HG03378 (cell line): ENCODE data around the gene ZNF689.

ENCODE experiments used
- ATAC-seq: cut with Tn5 transposase; IDR thresholded peaks from one replicate; pipeline ENCODE4 v1.9.1; 2021; ENCODE audit warnings: mild to moderate bottlenecking, moderate library complexity; ENCODE audit not compliant: unreplicated experiment

The ZNF689 gene

DNA sequence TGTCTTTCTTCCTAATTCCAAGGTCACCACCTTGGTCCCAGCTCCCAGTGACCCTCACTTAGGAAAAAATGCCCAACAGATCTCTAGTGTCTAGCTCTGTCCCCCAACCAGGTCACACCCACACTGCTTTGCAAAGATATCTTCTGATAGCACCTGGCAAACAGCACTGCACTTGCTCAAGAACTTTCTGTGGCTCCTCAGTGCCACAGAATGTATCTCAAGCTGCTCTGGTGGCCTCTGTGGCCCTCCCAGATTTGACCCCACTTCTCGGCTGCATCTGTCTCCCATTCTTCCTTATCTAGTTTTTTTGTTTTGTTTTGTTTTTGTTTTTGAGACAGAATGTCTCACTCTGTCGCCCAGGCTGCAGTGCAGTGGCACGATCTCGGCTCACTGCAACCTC, 43.7 kb downstream of the ZNF689 start:
- ATAC-seq, result no peak

DNA sequence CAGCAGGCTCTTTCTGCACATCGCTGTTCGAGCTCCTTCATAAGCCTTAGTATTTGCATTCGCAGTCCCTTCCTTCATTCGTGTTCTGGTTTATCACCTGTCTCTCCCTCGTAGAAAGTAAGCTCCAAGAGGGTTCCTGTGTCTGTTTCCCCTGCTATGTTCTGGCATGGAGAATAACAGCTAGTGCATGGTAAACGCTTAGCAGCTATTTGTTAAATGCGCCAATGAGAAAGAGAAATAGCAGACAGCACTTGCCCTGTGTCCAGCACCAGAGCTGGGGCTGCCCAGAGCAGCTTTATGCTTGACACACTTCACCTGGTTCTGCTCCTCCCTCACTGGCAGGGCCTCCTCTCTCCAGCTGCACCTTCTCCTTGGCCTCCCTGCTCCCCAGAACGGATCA, 44.2 kb downstream of the ZNF689 start:
- no peak for ATAC-seq

DNA sequence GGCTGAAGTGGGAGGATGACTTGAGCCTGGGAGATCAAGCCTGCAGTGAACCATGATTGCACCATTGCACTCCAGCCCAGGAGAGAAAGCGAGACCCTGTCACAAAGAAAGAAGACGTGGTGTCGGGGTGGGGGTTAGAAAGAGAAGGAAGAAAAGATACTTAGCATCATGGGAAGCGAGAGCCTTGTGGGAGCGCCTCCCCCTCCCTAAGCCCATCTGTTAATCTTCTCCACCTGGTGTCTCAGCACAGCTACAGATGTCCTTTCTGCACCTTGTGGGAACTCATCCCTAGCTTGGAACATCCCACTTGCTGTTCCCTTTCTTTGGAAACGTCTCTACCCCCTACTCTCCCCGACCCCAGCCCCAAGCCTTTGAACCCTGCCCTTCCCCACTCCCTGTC, 44.7 kb downstream of the ZNF689 start:
- ATAC-seq, result no peak

DNA sequence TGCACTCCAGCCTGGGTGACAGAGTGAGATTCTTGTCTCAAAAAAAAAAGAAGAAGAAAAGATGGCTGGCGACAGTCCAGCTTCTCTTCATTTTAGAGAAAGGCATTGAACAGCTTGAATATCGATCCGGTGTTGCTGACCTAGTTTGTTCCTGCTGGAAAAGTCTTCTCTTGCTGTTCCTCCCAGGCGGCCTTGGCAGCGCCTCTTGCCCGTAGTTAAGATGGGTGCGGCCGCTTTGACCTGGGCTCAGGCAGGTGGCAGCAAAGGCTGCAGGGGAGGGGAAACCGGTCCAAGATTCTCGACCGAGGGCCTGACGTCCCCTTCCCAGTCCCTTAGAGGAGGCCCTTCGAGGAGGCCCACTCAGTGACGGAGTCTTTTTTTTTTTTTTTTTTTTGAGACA, 48.2 kb downstream of the ZNF689 start:
- ATAC-seq, result no peak

DNA sequence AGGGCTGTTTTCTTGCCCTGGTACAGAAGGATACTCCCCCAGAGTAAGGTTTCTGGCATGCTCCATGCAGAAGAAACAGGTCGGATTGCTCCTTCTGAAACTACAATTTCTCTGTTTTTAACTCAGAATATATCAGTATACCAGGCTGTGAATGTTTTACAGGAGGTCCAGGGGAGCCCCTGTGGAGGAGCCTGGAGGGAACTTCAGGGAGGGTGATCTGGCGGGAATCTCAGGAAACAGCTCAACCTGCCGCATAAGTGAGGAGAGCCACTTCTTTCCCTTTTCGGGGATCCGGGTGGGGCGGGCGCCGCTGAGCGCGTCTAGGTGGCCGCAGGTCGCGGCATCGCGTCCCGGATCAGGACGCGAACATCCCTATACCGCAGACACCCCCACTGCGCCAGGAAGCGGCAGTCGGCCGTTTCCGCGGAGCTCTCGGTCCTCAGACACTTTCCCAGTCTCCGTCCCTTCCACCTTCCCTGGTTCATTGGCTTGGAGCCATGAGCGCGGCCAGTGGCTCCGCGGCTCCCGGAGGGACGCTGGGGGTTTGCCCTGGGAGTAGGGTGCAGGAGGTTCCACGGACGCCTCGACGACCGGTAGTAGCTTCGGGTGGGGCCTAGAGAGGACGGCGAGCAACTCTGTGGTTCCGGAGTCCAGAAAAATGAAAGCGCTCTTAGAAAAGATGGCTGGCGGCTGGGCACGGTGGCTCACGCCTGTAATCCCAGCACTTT, 48.9 kb downstream of the ZNF689 start:
- no peak for ATAC-seq

DNA sequence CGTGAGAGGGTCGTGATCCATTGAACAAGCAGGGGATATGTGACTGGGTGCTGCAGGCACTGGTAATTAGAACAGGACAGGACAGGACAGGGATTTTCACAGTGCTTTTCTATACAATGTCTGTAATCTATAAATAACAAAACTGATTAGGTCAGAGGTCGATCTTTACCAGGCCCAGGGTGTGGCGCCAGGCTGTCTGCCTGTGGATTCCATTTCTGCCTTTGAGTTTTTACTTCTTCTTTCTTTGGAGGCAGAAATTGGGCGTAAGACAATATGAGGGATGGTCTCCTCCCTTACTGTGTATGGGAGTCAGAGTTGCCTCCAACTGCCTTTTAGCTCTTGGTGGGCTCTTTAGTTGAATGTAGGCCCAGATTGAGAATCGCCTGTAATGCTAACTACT, 50.5 kb downstream of the ZNF689 start:
- no peak for ATAC-seq

DNA sequence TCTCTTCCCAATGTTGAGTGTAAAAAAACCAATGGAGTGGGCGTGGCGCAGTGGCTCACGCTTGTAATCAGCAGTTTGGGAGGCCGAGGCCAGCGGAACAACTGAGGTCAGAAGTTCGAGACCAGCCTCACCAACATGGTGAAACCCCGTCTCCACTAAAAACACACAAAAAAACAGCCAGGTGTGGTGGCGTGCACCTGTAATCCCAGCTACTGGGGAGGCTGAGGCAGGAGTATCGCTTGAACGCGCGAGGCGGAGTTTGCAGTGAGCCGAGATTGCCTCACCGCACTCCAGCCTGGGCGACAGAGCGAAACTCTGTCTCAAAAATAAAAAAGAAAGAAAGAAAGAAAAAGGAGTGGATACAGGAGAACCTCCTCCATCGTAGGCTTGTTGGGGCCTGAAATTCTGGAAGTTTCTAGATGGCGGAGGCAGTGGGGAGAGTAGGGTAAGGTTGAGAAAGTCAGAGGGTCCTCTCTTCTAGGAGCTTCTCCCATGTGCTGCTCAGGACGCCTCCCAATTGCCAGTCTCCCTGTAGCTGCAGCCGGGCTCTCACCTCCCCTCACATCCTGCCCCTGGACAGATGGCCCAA, 51.3 kb downstream of the ZNF689 start:
- ATAC-seq, result no peak

DNA sequence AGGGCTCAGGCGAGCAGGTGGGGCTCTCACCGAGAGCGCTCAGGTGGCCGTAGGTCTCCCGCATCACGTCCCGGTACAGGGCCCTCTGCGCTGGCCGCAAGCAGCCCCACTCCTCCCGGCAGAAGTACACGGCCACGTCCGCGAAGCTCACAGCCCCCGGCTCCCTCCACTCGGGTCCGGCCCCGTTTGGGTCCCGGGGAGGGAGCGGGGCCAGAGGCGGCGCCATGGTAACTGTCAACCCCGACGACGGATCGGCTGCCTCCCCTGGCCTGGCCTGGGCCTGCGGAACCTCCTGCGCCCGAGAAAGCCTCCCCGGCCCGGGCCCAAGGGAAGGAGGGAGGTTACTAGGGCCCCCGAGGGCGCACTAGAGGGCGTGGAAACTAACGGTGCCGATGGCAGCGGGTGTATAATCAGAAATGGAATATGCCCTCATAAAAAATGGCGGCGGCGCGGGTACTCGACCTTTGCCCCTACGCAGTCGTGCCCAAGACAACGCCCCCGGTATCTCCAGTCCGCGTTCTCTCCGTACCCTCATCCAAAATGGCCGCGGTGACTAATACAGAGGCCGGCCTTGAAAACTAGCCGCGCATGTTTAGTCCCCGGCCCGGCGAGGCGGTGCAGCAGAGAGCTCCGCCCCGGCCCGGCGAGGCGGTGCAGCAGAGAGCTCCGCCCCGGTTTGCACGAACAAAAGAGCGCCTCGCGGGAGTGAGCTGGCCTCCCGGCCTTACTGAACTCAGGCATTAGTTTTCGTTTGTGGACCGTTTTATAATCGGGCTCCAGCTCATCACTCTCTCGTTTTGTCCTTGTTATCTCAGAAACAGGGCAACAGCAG, 52.0 kb downstream of the ZNF689 start, which contains the start of gene ZNF764:
Gene ZNF764, minus strand, starts transcription at position 418 of the 832 bp plus-strand sequence. Its CDS starts 192 bp downstream, at position 226.
- ATAC-seq, result peak; percentile 78

DNA sequence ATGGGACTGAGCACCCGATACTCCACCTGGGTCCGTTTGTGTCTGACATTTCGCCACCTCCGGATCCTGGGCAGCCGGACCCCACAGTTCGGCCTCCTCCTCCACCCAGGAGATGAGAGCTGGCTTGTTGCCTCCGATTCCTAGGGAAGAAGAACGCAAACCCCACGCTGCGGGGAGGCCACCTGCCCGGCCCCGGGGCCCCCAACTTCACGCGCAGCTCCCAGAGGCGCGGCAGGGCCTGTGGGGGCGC, 52.6 kb downstream of the ZNF689 start:
- peak; percentile 21 for ATAC-seq

DNA sequence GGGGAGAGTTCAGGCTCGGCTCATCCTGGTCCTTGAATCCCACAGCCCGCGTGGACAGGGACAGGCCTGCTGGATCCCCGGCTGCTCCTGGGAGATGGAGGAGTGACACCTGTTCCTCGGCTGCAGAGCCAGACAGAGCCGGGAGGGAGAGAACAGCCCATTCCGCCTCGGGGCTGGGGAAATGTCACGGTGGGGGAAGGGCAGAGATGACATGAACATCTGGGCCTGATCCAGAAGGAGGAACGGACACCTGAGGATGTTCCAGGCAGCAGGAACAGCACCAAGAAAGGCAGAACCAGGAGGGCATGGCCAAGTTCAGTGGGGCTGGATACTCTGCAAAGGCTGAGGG, 54.1 kb downstream of the ZNF689 start:
- no peak for ATAC-seq

DNA sequence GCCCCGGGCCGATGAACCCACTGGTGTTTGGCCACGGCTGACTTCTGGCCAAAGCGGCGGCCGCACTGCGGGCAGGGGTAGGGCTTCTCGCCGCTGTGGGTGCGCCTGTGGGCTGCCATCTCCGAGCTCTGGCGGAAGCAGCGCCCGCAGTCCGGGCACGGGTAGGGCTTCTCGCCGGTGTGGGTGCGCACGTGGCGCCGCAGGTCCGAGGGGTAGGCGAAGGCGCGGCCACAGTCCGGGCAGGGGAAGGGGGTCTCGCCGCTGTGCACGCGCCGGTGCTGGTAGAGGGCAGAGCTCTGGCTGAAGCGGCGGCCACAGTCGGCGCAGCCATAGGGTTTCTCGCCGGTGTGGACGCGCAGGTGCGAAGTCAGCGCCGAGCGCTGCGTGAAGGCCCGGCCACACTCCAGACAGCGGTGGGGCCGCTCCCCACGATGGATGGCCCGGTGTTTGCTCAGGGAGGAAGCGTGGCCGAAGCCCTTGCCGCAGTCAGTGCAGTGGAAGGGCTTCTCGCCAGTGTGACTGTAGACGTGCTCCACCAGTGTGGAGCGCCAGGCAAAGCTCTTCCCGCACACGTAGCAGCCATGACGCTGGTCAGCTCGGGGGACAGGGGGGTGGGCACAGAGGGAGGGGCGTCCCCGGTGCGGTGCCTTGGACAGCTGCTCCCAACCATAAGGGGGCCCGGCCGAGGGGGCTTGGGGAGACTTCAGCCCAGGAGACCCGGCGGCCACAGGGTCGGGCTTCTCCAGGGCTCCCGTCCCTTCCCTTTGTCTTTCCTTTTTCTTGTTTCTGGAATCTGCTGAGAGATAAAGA, 54.7 kb downstream of the ZNF689 start:
- ATAC-seq, result no peak

DNA sequence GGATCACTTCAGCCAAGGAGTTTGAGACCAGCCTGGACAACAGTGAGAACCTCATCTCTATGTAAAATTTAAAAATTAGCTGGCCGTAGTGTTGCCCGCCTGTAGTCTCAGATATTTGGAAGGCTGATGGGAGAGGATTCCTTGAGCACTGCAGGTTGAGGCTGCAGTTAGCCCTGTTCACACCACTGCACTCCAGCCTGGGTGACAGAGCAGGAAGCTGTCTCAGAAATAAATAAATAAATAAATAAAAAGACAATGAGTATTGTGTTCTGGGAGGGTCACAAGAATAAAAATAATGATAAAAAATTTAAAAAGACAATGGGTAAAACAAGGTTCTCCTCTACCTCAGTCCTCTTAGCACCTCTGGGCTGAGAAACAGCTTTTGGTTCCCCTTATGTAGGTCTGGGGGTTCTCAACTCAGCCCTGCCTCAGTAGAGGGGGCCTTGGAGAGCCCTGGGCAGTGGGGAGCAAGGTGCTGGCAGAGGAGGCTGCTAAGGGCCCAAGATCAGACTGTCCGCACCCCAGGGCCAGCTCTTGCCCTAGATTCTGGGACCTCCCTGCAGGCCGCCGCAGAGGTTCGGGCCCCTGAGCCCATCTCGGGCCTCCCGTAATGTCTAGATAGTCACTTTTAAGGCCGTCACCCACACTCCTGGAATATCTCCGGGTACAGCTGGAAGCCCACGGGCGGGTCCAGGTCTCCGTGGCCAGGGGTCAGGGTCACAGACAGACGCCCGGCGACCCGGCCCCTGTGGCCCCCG, 55.5 kb downstream of the ZNF689 start:
- ATAC-seq, result no peak

DNA sequence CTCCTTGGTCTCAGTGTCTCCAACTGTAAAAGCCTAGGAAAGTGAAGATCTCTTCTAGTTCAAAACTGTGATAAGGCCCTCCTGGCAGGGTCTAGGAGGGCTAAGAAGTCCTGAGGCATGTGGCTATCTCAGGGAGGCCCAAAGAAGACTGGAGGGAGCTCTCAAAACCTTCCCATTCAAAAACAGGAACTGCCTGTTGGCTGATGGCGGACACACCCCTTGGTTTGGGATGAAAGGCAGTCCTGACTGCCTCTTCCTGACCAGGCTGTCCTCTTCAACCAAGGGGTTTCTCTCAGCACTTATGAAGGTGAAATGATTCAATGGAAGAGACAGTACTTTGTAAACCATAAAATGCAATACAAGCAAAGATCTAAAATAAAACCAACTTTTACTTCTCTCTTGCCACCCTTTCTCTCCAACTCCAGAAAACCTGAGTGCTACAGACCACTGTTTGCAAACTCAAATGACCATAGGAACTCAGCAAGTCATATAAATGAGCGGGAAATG, 56.7 kb downstream of the ZNF689 start:
- ATAC-seq, result no peak

DNA sequence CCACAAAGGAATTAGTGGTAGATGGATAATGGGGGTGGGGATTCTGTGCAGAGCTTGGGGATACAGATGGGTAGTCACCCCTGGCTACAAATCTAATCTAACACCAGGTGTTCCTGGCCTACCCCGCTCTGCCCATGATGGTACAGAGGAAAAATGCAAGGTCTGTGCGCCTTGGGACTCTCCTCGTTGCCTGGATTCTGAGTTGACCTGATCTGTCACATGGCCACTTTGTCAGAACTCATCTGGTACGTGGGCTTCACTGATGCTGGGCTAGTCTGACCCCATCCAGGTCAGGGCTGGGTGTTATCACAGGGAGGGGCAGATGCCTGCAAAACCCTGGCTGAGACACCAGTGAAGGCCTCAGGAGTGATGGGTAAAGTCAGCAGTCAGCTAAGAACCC, 57.2 kb downstream of the ZNF689 start:
- ATAC-seq, result no peak
